RWPE1 (cell line): ENCODE results near the gene PRPS1L1.

Experiments
- CTCF ChIA-PET: fragments of 350-600 bp; sonication (Branson Sonifier 250); formaldehyde crosslinking; extraction: SDS; loops from one replicate; lab custom pipeline; 2021; lab: Yijun Ruan, JAX
- POLR2A ChIA-PET: fragments of 400-600 bp; formaldehyde crosslinking; extraction: SDS; loops from one replicate; lab custom pipeline; 2020; ENCODE audit warnings: antibody characterized with exemption; ENCODE audit not compliant: low non-redundant PET; lab: Yijun Ruan, JAX
- DNase-seq: peaks from one replicate; pipeline ENCODE4 v3.0.0; 2012; ENCODE audit warnings: low spot score
- H3K27ac ChIP-seq: fragments of 450-650 bp; 2 replicates; pipeline ENCODE4 v1.5.1; 2017
- TF ChIP-seq, protein P1 (sequence below): fragments of 450-650 bp; conservative IDR thresholded peaks from 2 replicates; pipeline ENCODE4 v1.5.1; 2017; ENCODE audit warnings: low read depth, mild to moderate bottlenecking

PRPS1L1 gene

DNA sequence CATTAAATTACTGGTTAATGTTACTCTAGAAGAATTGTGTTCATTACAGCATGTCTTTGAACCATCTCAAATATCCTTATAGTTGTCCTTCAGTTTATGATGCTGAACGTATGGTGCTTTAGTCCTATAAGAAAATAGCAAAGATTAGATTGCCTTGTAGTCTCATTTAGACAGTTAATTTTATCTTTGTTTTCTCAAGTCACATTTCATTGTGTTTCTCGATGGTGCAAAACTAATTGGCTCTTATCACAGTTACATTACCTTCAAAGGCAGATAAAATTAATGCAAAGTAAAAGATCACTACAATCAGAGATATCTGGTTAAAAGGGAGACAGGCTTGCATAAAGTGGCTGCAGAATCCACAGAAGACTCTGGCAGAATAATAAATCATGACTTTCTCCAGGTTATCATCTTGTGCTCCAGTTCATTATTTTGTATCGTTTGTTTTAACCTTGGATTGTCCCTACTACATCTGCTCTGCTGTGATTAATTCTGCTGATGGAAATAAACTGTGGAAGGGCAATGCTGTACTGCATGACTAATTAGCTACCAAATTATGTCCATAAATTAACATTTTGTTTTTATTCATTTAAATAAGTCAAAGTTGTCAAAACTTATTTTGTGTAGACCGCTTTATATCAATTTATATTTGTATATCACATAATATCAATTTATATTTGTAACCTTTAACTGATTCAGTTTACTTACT lies 24.2 kb downstream of the PRPS1L1 start:
- no peak for DNase-seq
- TF ChIP-seq, protein P1, sequence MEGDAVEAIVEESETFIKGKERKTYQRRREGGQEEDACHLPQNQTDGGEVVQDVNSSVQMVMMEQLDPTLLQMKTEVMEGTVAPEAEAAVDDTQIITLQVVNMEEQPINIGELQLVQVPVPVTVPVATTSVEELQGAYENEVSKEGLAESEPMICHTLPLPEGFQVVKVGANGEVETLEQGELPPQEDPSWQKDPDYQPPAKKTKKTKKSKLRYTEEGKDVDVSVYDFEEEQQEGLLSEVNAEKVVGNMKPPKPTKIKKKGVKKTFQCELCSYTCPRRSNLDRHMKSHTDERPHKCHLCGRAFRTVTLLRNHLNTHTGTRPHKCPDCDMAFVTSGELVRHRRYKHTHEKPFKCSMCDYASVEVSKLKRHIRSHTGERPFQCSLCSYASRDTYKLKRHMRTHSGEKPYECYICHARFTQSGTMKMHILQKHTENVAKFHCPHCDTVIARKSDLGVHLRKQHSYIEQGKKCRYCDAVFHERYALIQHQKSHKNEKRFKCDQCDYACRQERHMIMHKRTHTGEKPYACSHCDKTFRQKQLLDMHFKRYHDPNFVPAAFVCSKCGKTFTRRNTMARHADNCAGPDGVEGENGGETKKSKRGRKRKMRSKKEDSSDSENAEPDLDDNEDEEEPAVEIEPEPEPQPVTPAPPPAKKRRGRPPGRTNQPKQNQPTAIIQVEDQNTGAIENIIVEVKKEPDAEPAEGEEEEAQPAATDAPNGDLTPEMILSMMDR: no peak
- CTCF ChIA-PET: no interaction called here
- POLR2A ChIA-PET: no interaction called here
- H3K27ac ChIP-seq: no peak overlapping the region

DNA sequence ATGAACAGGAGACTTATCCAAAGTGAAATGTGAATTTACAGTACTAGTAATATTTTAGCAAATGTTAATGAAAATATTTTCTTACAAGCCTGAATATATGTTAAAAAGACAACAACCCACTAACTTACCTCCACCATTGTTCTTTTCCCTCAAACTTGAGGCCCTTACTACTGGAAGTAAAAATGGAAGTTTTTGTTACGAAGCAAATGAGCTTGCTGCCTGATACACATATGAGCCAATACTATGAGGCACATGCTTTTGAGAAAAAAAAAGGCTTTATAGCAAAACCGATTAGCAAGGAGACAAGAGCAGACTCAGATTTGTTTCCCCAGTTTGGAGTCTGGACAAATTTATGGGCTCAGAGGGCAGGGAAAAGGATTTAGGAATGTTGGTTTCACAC lies 29.0 kb downstream of the PRPS1L1 start:
- TF ChIP-seq, protein P1: no peak
- no peak for DNase-seq
- no peak overlapping the region for H3K27ac ChIP-seq
- POLR2A ChIA-PET: no interaction called here
- CTCF ChIA-PET: interaction anchor here (0.7 kb wide), 1 partner anchor 572 kb away, joined by 3 read pairs; no protein-coding TSS in a partner anchor

GRCh38 chr7:17996442-17997223 lies 31.0 kb downstream of the PRPS1L1 start:
- CTCF ChIA-PET: interaction anchor here (0.6 kb wide), 1 partner anchor 192 kb away, joined by 3 read pairs; no protein-coding TSS in a partner anchor
- POLR2A ChIA-PET: no interaction called here
- TF ChIP-seq, protein P1: no peak
- no peak for DNase-seq
- no peak overlapping the region for H3K27ac ChIP-seq

GRCh38 chr7:17996040-17996439 lies 31.6 kb downstream of the PRPS1L1 start:
- no peak overlapping the region for H3K27ac ChIP-seq
- ChIA-PET POLR2A (no interaction called here), CTCF (interaction anchor here (0.6 kb wide), 1 partner anchor 192 kb away, joined by 3 read pairs; no protein-coding TSS in a partner anchor)
- TF ChIP-seq, protein P1: no peak
- DNase-seq: no peak

DNA sequence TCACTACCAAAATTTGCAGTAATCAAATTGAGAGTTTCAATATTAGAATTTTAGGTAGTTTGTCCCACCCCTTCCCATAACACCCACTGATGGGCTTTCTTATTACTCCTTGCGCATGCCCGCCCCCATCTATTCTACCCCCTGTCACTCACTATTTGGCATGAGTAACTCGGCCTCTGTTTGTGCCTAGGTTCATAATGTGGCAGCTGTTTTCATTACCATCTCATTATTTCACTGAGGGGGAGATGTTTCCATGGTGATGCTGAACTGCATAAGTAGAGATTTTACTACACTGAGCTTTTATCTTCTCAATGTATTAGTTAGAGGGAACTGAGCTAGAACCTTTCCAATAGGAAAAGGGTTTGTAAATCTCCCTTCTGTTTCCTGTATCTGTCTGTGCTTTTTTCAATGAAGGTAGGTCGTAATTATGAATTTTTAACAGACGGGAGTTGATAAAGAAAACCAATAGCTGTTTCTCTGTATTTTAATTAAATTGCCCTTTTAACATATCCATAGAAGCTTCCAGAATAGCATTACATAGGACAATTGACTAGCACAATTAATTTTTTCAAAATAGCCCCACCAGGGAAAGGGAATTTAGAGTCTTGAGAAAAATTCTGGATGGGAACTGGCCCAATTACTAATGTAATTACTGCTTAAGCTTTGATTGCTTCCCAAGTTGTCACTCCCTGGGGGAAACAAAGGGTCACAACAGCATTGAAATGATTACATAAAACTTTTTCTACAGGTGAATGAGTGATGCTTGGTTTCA lies 33.4 kb downstream of the PRPS1L1 start:
- CTCF ChIA-PET: no interaction called here
- TF ChIP-seq, protein P1: no peak
- POLR2A ChIA-PET: no interaction called here

More for the DNA sequence above, 33.4 kb downstream of the PRPS1L1 start:
- DNase-seq: no peak
- H3K27ac ChIP-seq: no peak overlapping the region
